ENCODE results near the gene FAM149A.

FAM149A gene

DNA sequence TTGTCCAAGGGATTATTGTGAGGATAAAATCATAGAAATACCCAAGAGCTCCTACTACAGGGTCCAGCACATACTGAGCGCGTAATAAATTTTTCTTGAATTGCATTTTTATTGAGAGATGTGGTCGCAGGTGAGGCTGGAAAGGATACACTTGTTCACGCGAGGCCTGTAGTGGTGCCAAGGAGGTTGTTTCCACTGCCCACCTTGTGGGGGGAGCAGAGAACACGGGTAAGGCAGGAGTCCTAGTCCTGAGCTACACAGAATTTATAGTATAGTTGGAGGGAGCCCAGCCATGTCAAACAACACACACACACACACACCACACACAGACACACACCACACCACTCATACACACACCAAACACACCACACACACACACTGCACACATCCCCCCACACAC, 55.1 kb downstream of the FAM149A start:
- no peak for DNase-seq

DNA sequence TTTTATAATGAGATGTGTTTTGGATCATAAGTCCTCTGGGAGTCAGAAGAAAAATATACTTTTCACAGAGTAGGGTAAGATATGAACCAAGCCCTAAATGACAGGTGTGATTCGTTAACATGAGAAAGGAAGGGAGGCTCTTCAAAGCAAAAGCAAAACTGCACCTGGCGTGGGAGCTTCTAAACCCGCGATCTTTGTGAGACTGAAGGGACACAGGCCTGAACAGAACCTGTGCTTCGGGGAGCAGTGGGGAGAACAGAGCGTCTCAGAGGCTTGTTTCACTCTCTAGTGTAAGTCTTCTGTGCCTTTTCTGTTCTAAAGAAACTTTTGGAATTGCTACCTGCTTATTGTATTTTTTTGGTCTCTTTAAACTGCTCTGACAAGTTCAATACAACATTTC, 56.6 kb downstream of the FAM149A start:
- no peak for DNase-seq

DNA sequence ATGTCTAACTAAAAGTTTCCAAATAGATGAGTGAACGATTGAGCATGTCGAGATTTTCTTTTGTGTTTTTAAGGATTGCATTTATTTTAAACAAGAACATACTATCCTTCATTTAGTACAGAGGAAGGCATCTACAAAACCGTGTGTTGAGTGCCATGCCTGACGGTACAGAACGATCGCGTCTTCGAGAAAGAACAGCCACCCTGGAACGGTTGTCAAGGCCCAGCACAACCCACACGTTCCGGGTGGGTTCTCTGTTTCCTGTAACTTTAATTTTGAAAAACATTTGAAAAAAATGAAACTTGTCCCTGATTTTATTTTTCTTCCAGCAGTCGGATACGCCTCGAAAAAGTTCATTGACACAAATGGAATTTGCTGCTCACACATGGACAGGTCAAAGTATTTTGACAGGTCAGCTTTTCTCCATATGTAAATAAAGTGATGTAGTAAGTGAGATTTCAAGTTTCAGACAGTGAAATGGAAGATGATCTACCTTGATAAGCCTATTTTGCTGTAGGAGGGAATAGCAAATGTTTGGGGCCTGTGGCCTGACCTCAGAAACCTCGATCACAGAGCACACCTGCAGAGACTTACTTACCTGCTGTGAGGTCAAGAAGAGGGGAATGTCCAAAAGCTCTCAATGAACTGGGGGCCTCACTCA, 62.5 kb downstream of the FAM149A start:
- no peak for DNase-seq

DNA sequence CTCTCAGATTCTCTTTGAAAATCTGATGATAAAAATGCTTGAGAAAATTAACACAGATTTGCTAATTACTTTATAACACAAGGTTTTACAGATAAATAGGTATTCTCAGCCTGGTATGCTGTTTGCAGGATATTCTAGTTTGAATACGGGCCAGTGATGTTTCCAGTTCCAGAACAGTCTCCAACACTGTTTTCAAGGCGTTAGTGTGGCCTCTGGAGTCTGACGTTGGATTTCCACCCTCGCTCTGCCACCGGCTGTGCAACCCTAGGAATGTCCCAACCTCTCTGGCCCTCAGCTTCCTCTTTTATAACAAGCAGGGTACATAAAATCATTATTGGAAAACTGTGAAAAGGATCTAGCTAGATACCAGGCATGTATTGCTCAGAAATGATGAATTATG, 63.1 kb downstream of the FAM149A start:
- no peak for DNase-seq

DNA sequence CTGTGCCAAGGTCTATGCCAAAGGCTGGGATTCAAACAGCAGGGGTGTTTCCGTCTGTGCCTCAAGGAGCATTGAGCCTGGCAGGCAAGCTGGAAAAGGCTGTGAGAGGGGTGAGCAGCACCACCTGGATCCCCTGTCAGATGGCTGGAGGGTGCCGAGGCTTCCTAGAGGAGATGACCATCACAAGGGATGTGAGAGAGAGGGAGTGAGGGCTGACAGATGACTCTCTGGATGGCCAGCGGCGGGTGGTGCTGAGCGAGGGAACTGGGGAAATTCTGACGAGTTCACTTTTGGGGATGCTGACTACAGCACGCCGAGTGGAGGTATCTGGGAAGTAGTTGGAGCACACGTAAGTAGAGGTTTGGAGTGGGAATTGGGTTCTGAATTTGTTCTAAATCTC, 64.2 kb downstream of the FAM149A start:
- DNase-seq = no peak

DNA sequence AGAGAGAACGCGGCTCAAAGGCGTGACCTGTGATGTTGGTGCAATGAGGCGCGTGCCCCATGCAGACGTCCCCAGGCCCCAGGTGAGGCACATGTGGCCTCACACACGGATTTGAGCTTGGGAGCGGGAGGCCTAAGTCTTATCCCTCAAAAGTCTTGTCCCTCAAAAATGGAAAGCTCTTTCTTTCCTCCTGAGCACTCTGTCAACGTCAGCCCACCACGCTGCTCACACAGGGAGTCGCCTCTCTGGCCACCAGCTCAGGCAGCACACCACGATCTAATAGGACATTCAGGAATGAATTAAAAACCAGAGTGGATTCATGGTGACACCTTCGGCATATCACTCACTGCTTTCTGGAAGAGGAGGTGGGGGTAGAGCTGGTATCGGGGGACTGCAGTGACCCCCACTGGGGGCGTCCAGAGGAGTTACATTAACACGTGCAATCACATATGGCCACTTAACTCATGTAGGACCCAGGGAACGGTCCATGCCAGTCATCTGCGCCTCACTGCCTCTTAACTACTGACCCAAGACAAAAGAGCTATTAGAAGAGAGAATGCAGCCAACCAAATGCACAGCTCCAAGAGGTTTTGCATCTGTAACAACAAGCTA, 64.9 kb downstream of the FAM149A start:
- DNase-seq = no peak

DNA sequence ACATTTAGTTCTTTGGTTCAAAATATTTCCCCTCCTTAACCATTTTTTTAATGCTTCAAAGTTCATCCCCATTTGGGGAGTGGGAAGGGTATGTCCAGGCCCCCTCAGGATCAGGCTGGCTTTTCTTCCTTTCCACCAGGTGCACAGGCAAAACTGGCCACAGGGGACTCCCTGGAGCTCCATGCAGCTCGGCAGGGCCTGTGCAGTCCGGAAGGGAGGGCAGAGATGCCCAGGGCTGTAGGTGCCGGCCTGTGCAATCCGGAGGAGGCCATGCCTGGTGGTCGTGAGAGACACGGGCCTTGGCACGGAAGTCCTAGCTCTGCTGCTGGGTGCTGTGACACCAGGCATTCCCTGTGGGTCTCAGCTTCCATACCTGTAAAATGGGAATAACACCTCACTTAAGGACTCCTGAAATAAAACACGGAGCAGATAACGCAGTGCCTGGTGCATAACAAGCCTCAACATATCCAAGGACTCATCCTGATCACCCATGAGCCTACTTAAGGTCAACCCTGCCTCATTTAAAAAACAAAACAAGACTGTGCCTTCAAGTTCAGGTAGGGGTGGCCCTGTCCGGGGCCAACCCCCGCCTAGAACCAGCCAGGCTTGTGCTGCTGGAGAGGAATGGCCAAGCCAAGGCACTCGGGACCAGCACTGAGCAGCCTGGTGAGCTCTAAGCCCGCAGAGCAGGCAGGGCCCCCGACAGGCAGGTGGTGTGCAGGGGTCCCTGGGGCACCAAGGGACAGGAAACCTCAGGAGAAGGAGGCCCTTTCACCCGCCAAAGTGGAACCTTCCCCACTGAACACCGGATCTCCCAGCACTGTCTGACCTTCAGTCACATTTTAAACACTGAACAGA, 65.7 kb downstream of the FAM149A start:
- DNase-seq = no peak

DNA sequence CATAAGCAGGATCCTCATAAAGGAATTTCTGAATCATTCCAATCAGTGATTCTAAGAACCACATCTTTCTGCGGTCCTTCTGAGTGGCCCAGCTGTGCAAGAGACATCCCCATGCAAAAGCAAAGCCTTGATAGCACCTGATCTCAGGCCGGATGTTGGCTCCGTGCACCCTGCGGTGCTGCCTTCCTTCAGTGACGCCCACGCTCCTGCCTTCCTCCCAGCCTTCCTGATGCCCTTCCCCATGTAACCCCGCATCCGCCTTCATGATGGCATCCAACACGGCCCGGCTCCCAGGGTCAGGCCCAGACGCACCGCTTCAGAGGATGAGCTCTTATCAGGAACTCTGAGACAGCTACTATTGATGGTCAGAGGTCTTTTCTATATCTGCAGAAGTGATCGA, 66.5 kb downstream of the FAM149A start:
- DNase-seq = no peak

DNA sequence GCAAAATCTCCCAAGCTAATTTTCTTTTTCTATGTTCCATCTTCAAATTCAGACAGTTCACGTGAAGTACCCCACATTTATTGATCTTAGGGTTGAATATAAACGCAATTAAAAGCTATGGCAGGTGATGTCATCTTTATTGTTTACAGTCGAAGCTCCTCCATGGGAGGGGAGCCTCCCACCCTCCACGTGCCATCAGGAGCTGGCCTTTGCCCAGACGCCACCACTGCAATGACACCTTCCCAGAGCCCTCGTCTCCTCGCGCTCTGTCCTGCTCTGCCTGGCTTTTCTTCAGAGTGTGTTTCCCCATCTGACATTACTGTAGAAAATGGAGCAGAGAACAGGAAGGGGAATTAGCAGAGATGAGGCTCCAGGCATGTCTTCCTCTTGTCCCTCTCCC, 68.0 kb downstream of the FAM149A start:
- DNase-seq = no peak

DNA sequence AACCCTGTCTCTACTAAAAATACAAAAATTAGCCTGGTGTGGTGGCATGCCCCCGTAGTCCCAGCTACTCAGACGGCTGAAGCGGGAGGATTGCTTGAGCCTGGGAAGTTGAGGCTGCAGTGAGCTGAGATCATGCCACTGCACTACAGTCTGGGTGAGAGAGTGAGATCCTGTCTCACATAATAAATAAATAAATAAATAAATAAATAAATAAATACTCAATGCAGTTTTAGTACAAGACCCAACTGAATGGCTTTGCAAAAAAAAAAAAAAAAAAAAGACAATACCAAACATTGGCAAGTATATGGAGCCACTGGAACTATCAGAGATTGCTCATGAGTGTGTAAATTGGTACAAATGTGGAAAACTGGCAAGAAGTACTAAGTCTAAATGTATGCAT, 83.6 kb downstream of the FAM149A start:
- no peak for DNase-seq

DNA sequence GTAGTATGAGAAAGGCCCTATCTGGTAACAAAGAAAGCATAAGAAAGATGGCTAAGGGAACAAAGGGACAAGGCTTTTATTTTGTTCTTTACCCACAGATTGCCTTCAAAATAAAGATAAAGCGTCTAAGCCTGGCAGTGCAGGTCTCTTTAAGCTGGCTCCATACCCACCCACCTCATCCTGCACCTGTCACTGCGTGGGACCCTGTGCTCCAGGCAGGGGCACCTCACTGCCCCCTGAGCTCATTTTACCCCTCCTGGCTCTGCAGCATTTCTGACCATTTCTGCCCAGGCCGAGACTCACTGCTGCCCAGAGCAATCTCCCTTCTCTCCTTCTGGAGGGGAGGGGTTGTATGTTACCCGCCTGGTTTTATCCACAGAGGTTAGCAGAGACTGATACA, 85.2 kb downstream of the FAM149A start:
- DNase-seq = no peak

DNA sequence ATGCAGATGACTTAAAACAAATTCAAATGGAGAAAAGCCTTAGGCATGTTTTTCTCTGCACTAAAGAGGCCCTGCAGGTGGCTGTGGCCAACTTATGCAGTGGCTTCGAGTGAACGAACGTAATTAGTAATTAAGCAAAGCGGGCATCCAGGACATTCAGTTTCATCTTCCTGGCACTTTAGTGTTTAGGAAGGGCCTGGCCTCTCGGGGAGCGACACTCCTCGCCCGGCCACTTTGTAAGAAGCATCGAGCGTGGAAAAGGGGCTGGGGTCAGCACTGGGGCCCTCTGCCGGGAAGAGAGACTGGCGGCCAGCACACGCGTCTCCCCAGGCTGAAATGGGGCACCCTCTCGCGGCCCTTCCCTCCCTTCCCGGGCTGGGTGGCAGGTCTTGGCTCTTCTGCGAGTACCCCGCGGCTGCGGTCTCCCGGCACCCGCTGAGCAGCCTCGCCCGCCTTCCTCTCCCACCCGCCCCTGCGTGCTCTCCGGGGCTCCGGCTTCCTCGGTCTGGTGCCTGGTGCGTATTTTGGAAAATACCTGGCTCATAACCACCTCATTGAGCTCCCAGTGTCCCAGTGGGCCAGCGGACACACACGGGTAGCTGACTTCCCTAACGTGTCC, 86.2 kb downstream of the FAM149A start:
- peak; percentile 36 for DNase-seq

DNA sequence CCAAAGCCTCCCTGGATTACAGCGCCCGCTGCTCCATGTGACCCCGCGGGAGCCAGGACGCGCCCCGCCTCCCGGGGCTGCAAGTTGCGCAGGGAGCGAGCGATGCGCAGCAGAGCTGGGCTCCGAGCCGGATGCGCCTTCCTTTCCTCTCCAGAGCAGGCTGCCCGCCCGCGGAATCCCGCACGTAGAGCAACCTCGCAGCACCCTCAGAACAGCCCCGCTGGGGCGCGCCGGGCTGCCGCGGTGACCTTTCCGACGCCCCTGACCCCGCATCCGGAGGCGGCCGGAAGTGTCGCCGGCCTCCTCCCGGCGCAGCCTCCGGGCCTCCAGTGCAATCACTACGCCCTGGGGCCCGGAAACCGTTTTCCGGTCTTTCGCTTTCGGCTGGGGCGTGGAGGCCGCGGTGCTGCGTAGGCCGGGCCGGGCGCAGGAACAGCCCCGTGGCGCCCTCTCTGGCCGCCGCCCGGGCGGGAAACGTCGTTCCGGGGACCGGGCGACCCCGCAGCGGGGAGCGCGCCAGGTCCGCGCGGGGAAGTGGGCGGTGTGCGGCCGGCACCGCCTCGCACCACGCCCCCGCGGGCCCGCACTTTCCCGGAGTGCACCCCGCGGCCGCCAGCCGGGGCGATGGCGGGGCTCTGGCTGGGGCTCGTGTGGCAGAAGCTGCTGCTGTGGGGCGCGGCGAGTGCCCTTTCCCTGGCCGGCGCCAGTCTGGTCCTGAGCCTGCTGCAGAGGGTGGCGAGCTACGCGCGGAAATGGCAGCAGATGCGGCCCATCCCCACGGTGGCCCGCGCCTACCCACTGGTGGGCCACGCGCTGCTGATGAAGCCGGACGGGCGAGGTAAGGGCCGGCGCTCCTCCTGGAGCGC, 86.9 kb downstream of the FAM149A start, which contains the start of gene CYP4V2:
CYP4V2 (plus strand) TSS at position 368 of the 866 bp plus-strand sequence; CDS start at position 625, 257 bp downstream.
- DNase-seq = peak; percentile 95

DNA sequence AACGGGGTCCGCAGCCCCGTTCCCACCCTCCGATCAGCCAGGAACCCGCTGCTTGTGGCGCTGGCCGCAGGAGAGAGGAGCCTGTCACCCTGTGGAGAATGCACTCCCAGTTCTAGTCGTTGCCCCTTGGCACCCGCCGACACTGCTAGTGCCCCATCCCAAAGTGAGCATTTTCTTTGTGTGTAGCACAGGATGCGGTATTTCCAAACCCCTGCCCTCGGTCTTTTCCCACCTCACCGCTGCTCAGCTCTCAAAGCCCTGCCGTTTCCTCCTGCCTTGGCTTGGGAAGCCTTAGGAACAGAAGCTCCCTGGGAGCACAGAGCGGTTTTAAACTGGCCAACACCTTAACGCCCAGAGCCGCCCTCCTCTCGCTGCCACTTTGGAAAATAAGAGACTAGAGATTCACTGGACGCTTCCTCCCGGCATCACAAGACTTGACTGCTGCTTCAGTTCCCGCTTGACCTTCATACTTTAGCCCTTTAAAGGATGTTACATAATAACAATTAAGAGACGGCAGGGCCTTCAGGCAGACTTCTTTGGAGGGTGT, 87.6 kb downstream of the FAM149A start:
- peak; percentile 61 for DNase-seq

DNA sequence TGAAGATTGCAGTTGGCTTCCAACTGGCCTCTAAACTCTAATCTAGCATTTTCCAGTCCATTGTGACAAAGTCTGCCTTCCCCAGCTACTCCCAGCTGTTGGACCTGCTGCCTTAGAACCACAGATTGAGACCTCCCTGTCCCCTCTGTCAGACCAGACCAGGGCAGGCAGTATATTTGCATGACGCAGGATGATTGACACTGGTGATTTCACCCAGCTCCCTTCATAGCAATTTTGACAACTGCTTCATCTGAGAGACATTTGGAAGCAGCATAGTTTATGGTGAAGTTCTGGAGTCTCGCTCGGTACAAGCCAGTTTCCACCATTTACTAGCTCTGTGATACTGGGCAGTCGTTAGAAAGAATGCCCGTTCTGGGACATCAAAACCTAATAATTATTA, 89.3 kb downstream of the FAM149A start:
- no peak for DNase-seq

DNA sequence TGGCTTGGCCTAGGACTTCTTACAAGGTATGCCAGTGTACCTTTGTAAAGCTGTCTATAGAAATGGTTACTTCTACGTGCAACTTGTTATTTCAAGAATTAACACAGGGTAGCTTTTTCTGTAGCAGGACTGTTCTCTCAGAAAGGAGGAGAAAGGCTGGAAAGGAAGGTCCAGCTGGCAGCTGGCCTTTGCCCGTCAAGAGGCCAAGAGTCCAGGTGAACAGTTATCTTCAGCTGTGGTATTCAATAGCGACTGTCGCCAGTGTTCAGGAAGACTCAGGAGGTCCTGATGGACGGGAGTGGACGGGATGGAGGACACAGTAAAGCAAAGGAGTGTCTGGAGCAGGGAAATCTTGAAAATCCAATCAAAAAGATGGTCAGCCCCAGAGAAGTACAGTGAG, 91.6 kb downstream of the FAM149A start:
- no peak for DNase-seq

DNA sequence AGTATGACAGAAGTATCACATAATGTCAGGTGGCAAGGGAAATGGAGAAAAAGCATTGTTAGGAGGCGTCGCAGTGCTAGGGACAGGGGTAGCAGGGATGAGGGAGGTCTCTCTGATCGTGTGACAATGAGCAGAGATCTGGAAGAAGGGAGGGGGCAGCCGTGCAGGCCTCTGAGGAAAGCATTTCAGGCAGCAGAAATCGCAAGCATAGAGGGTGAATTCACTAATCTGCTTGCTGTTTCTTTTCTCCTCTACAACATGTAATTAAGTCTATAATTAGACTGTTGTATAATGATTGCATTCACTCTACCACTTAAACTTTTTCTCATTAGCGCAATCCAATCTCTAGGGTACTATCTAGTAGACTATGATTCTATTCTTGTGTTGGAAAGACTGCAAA, 96.0 kb downstream of the FAM149A start:
- DNase-seq = no peak

DNA sequence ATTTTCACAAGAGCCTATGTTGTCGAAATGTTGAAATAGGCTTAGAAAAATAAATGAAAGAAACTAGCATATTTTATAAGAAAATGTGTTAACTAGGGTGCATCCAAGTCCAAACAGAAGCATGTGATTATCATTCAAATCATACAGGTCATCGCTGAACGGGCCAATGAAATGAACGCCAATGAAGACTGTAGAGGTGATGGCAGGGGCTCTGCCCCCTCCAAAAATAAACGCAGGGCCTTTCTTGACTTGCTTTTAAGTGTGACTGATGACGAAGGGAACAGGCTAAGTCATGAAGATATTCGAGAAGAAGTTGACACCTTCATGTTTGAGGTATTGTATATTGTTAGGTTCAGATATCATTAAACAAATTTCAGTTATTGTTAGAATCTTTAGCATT, 96.5 kb downstream of the FAM149A start:
- no peak for DNase-seq

DNA sequence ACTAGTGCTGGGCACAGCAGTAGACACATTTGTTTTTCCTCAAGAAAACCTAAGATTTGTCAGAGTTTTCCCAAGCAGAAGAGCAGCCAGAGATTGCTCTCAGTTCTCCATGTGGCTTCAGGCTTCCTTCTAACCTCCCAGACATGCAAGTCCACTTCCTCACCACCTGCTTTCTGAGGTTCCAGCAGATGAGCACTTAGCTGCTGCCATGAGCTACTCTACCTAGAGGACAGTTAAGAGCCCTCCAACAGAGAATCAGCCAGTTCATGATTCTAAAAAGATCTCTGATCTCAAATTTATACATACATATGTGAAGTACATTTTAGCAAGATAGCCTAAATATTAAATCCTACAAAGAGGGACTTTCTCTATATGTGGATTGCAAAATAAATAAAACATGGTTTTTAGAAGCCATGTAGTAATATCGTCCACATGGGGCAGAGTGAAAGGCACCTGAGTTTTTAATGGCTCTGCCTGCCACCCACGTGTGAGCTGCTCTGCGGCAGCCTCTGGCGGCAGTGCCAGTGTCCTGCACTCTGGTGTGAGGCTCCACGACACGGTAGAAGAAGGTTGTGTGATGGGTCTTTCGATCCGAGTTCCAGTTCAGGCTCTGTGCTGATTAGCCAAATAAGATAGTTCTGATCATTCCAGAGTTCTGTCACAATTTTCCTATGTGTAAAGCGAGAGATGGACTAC, 97.2 kb downstream of the FAM149A start:
- DNase-seq = peak; percentile 42

DNA sequence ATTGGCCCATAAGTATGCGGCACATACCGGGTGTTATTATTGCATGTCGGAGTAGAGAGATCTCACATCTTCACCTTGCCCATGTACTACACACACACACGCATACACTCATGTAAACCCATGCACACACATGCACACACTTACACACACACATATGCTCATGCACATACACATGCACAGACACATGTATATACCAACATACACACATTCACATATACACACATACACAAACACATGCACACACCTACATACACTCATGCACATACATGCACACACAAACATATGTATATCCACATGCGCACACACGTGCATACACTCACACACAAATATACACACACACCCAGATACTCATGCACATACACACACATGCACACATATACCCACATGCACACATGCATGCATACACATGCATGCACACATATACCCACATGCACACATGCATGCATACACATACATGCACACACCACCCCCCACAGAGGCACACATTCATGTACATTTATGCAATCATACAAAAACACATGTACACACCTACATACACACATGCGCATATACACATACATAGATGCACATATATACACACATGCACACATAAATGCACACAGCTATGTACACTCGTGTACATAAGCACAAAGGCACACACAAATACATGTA, 98.1 kb downstream of the FAM149A start:
- DNase-seq = no peak

DNA sequence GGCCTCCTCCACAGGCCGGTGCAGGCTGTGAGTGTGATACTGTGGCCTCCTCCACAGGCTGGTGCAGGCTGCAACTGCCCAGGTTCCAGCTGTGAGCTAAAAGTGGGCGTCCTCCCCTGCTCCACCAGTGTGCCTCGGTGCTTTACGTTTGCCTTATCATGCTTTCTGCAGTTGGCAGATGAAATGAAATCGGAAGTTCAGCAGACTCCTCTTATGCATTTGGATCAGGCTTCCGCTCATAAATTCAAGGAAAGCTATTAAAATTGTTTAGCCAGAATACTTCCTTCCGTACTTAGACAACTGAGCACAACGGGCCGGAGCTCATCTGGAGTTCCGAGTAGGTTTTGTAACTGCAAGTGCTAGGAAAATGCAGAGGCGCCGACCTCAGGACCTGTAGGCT, 98.9 kb downstream of the FAM149A start:
- no peak for DNase-seq
